Stomach (tissue), 9 donors: ENCODE results near the gene TIGAR. TPM values are rescaled to one million over a fixed set of nuclear protein-coding genes. Genes with fewer than 3 reads are reported as not detected.

Experiments
- DNase-seq, 2 donors: peaks; one replicate each; pipeline versions ENCODE4 v3.0.0 to v3.0.0-alpha.2; 2013 to 2019
- H3K27ac ChIP-seq, 5 donors: fragments of 200-600 bp in 4 of 5; sonication (generic) in 4 of 5; one replicate each; pipeline ENCODE4 v1.5.1; 2013 to 2019; ENCODE audit warnings: mild to moderate bottlenecking in 1 of 5, moderate library complexity in 1 of 5
- H3K27me3 ChIP-seq, 3 donors: fragments of 200-600 bp; sonication (generic); one replicate each; pipeline ENCODE4 v1.5.1; 2017 to 2019; ENCODE audit warnings: mixed run types in 1 of 3
- H3K36me3 ChIP-seq, 4 donors: fragments of 200-600 bp; sonication (generic); 1 replicate in 3 of 4; 2 replicates in 1 of 4; pipeline ENCODE4 v1.5.1; 2016 to 2019
- H3K4me1 ChIP-seq, 4 donors: fragments of 200-600 bp; sonication (generic); one replicate each; pipeline ENCODE4 v1.5.1; 2016 to 2019
- H3K4me3 ChIP-seq, 4 donors: fragments of 200-600 bp; sonication (generic) in 3 of 4; one replicate each; pipeline ENCODE4 v1.5.1; 2016 to 2019; ENCODE audit warnings: mild to moderate bottlenecking in 1 of 4
- H3K9me3 ChIP-seq, 4 donors: fragments of 200-600 bp; sonication (generic); one replicate each; pipeline ENCODE4 v1.5.1; 2016 to 2019
- EP300 ChIP-seq: sonication (generic); formaldehyde crosslinking; IDR thresholded peaks from one replicate; pipeline ENCODE4 v1.6.1; 2017; ENCODE audit warnings: antibody characterized with exemption
- POLR2A ChIP-seq, 4 donors: fragments of 450-650 bp; IDR thresholded peaks; one replicate each; pipeline ENCODE4 v1.6.1; 2016; ENCODE audit warnings: antibody characterized with exemption in 4 of 4, control low read depth in 2 of 4, mild to moderate bottlenecking in 1 of 4, moderate library complexity in 1 of 4
- POLR2AphosphoS5 ChIP-seq, 3 donors: sonication (generic); formaldehyde crosslinking; IDR thresholded peaks; one replicate each; pipeline ENCODE4 v1.6.1; 2016; ENCODE audit warnings: antibody characterized with exemption in 3 of 3
- WGBS, 5 donors: extraction: QIAGEN DNeasy Blood & Tissue Kit in 3 of 5; methylation state at CpG; one replicate each; pipeline versions ENCODE4 v1.1.5 to v1.1.7; 2013 to 2018; 5-methylcytosine and 5-hydroxymethylcytosine counted together
- intact Hi-C: fragments of 100-400 bp; cut with DNase I; formaldehyde crosslinking; loops from one replicate; pipeline ENCODE4 v1.15.1; 2023; ENCODE audit warnings: low total_unique reads
- polyA plus RNA-seq, 3 donors: library from polyadenylated mRNA; stranded (reverse); fragments of 200-250 nt; gene quantifications; one replicate each; pipeline ENCODE4 v1.2.3, GENCODE V29; 2013
- total RNA-seq, 5 donors: library from RNA; depleted of rRNA; stranded (reverse); fragments of >200 nt; gene quantifications; one replicate each; pipeline versions ENCODE4 v1.1.0 to v1.2.3, GENCODE V29; 2014 to 2016
- TF ChIP-seq, protein P1 (sequence below), 7 experiments: fragments of 450-650 bp in 4 of 7; fragments of 200-600 bp in 3 of 7; sonication (generic) in 3 of 7; IDR thresholded peaks; one replicate each; pipeline ENCODE4 v1.5.1; 2016 to 2019; ENCODE audit warnings: antibody characterized with exemption in 7 of 7, control low read depth in 2 of 7, mild to moderate bottlenecking in 1 of 7
- donor health status: healthy with polysubstance abuse.
- donor health status: Bipolar disorder and iron deficiency.
- donor health status: healthy.

TIGAR gene
- total and polyA plus RNA-seq, 8 donors, result 0.45 to 149 (median 5.5) TPM; not detected in 1

DNA sequence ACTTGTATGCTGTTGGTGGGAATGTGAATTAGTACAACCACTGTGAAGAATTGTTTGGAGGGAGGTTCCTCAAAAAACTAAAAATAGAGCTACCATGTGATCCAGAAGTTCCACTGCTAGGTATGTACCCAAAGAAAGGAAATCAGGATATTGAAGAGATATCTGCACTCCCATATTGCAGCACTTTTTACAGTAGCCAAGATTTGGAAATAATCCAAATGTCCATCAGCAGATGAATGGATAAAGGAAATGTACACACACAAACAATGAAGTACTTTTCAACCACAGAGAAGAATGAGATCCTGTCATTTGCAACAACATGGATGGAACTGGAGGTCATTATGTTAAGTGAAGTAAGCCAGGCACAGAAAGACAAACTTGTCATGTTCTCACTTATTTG is 25.9 kb downstream of the TIGAR start:
- intact Hi-C loops, result no loop called here
- no peaks in the 10 kb centered on the region for H3K27me3 ChIP-seq
- H3K27ac ChIP-seq, result no peak overlapping the region
- no peak for TF ChIP-seq POLR2AphosphoS5 (IDR thresholded peaks at IDR 0.05)
- no peak for TF ChIP-seq EP300
- no peak for TF ChIP-seq POLR2A (IDR thresholded peaks at IDR 0.05)
- TF ChIP-seq, protein P1, sequence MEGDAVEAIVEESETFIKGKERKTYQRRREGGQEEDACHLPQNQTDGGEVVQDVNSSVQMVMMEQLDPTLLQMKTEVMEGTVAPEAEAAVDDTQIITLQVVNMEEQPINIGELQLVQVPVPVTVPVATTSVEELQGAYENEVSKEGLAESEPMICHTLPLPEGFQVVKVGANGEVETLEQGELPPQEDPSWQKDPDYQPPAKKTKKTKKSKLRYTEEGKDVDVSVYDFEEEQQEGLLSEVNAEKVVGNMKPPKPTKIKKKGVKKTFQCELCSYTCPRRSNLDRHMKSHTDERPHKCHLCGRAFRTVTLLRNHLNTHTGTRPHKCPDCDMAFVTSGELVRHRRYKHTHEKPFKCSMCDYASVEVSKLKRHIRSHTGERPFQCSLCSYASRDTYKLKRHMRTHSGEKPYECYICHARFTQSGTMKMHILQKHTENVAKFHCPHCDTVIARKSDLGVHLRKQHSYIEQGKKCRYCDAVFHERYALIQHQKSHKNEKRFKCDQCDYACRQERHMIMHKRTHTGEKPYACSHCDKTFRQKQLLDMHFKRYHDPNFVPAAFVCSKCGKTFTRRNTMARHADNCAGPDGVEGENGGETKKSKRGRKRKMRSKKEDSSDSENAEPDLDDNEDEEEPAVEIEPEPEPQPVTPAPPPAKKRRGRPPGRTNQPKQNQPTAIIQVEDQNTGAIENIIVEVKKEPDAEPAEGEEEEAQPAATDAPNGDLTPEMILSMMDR (IDR thresholded peaks at IDR 0.05), result no peak
- H3K36me3 ChIP-seq, result peaks cover 0 to 42% (median 29%) of the 10 kb centered on the region in 4 donors
- no peak for DNase-seq
- no peaks in the 10 kb centered on the region for H3K9me3 ChIP-seq
- H3K4me3 ChIP-seq, result no peak overlapping the region
- H3K4me1 ChIP-seq, result no peaks in the 10 kb centered on the region

DNA sequence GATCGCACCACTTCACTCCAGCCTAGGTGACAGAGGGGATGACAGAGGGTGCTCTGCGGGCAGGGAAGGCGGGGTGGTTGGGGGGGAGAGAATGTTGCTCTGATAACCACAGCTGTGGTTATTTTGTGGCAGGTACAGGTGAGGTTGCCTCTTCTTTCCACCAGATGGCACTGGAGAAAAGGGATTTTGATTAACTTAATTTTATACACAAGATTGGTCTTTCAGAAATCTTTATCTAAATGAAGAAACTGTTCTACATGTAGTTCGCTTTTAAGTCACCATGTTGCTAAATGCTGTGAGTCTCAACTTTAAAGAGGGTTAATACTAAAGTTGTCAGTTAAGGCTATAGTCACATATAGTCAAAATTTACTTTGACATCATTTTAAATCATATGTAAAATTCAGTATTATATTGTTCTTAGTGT is 32.8 kb downstream of the TIGAR start:
- H3K4me1 ChIP-seq, result no peaks in the 10 kb centered on the region
- TF ChIP-seq, protein P1 (IDR thresholded peaks at IDR 0.05), result peak in 2 of 7 experiments; percentile 19 to 41
- TF ChIP-seq POLR2A (IDR thresholded peaks at IDR 0.05), result no peak
- intact Hi-C loops, result no loop called here
- no peaks in the 10 kb centered on the region for H3K9me3 ChIP-seq
- WGBS, 5 donors, result 34 to 60% (median 45%) methylated on average over 4 of the region's 4 CpGs
- peak in 1 of 2 donors; percentile 46 for DNase-seq
- no peak overlapping the region for H3K4me3 ChIP-seq
- H3K36me3 ChIP-seq, result peaks cover 0 to 50% (median 45%) of the 10 kb centered on the region in 4 donors
- H3K27ac ChIP-seq, result no peak overlapping the region
- no peaks in the 10 kb centered on the region for H3K27me3 ChIP-seq

DNA sequence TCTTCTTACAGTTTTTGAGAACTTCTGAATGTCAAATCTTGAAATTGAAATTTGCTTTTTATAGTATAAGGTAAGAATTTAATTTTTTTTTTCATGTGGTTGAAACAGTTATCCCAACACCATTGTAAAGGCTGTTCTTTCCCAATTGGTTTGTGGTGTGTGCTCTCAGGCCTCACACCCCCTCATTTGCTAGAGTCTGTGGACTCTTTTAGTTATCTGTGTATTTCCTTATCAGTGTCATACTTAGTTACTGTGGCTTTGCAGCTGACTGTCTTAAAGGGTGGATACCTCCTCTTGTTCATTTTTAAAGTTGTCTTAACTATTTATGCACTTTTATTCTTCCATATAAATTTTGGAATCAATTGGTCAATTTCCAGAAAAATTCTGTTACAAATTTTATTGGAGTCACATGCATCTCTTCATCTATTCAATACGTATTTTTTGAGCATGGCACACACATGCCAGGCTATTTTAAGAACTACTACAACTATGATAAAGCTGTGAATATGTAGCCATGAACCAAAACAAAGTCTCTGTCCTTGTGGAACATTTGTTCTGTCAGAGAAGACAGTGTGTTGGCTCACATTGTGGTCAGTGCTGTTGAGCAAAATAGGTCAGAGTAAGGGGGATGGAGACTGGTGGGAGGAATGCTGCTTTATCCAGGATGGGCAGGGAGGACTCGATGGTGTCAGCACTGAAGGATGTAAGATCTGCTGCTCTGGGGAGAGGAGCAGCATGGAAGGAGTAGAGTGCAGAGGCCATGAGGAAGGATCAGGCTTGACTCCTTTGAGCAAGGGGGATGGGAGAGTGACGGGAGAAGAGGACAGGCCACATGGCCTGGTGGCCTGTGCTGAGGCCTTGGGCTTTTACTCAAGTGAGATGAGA is 34.4 kb downstream of the TIGAR start:
- H3K9me3 ChIP-seq, result peaks cover 0 to 5% (median 0%) of the 10 kb centered on the region in 4 donors
- no peak for DNase-seq
- no peaks in the 10 kb centered on the region for H3K4me1 ChIP-seq
- WGBS, 5 donors, result 79 to 85% (median 83%) methylated on average over 3 of the region's 3 CpGs
- TF ChIP-seq POLR2AphosphoS5 (IDR thresholded peaks at IDR 0.05) (no peak), EP300 (no peak), POLR2A (IDR thresholded peaks at IDR 0.05) (no peak)
- TF ChIP-seq, protein P1 (IDR thresholded peaks at IDR 0.05), result no peak
- H3K4me3 ChIP-seq, result no peak overlapping the region
- intact Hi-C loops, result no loop called here
- no peaks in the 10 kb centered on the region for H3K27me3 ChIP-seq
- peaks cover 0 to 34% (median 31%) of the 10 kb centered on the region in 4 donors for H3K36me3 ChIP-seq
- H3K27ac ChIP-seq, result no peak overlapping the region

DNA sequence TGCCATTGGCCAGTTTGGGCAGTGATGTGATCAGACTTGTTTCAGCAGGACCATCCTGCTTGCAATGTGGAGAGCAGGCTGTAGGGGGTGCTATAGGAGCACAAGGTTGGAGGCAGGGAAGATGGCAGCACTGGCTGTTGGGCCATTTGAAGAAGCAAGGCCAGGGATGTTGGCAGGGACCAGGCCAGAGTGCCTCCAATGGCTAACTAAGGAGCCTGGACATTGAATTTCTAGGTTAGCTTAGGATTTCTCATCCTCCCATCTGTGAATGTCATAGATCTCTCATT is 35.0 kb downstream of the TIGAR start:
- DNase-seq, result peak in 1 of 2 donors; percentile 24
- Histone ChIP-seq H3K36me3 (peaks cover 0 to 28% (median 26%) of the 10 kb centered on the region in 4 donors), H3K27ac (no peak overlapping the region), H3K4me3 (no peak overlapping the region), H3K27me3 (no peaks in the 10 kb centered on the region), H3K4me1 (no peaks in the 10 kb centered on the region), H3K9me3 (peaks cover 0 to 5% (median 0%) of the 10 kb centered on the region in 4 donors)
- TF ChIP-seq POLR2AphosphoS5 (IDR thresholded peaks at IDR 0.05), result no peak
- no peak for TF ChIP-seq EP300
- TF ChIP-seq, protein P1 (IDR thresholded peaks at IDR 0.05), result no peak
- TF ChIP-seq POLR2A (IDR thresholded peaks at IDR 0.05), result no peak
- intact Hi-C loops, result no loop called here
